Measurements from ENCODE around the gene CR1.

DNA sequence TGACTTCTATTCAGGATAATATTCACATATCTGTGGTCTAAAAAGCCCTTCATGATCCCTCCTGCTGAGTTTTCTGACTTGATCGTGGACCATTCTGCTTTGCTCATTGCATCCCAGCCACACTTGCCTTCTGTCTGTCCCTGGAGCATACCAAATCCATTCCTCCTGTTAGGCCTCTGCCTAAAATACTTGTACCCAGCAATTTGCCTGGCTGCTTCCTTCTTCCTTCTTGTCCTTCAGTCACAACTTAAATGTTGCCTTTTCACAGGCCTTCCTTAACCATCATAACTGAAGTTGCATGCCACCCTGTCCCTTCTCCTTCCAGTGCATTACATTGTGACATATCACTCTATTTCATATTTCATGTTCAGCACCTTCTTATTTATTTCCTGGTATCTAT lies 37.5 kb upstream of the CR1 start:
- TF ChIP-seq, protein P1, sequence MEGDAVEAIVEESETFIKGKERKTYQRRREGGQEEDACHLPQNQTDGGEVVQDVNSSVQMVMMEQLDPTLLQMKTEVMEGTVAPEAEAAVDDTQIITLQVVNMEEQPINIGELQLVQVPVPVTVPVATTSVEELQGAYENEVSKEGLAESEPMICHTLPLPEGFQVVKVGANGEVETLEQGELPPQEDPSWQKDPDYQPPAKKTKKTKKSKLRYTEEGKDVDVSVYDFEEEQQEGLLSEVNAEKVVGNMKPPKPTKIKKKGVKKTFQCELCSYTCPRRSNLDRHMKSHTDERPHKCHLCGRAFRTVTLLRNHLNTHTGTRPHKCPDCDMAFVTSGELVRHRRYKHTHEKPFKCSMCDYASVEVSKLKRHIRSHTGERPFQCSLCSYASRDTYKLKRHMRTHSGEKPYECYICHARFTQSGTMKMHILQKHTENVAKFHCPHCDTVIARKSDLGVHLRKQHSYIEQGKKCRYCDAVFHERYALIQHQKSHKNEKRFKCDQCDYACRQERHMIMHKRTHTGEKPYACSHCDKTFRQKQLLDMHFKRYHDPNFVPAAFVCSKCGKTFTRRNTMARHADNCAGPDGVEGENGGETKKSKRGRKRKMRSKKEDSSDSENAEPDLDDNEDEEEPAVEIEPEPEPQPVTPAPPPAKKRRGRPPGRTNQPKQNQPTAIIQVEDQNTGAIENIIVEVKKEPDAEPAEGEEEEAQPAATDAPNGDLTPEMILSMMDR (IDR thresholded peaks at IDR 0.05; ENCODE audit: low read depth, low read length), result no peak
- TF ChIP-seq EZH2phosphoT487 (IDR thresholded peaks at IDR 0.05; ENCODE audit: low read depth), result no peak

Data from OCI-LY3 (cell line).